DMS53 treated with DMSO at 0.1 percent for 48 hours (cell line): ENCODE data around the gene COA5.
"Not testable (repeated sequence)": the region's sequence is repeated elsewhere in the genome, so short reads cannot be mapped to it uniquely, and the experiment has no call there.

Experiments
- DNase-seq: peaks from one replicate; lab custom pipeline; 2025; ENCODE audit not compliant: unreplicated experiment; lab: John Stamatoyannopoulos, UW

The COA5 gene

GRCh38 chr2:98607104-98607503, 1.2 kb downstream of the COA5 start:
- no peak for DNase-seq

DNA sequence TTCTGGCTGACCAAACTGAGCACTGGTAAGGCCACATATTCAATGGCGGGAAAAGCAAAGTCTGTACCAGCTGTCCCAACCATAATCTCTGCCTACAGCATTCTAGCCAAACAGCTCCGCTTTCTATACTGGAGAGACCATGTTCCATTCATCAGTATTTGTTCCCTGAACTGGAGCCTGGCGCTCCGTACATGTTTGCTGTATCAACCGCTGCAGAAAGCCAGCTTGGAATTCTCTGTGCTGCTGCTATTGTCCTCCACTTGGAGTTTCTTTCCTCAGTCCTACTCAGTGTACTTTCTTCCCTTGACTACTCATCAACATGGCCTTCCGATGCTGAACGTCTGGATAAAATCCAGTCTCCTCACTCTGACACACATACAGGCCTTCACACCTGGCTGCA, 1.9 kb downstream of the COA5 start:
- no peak for DNase-seq

- DNase-seq, result no peak
Observed at GRCh38 chr2:98605076-98605475, 3.2 kb downstream of the COA5 start.

- no peak for DNase-seq
Observed at GRCh38 chr2:98604547-98604946, 3.8 kb downstream of the COA5 start.

GRCh38 chr2:98601532-98602132, 6.7 kb downstream of the COA5 start:
- peak; percentile 76 for DNase-seq

- peak; percentile 62 for DNase-seq
Observed at GRCh38 chr2:98598781-98599428, 9.4 kb downstream of the COA5 start.

GRCh38 chr2:98594665-98595064, 13.6 kb downstream of the COA5 start:
- DNase-seq, result not testable (repeated sequence)

DNA sequence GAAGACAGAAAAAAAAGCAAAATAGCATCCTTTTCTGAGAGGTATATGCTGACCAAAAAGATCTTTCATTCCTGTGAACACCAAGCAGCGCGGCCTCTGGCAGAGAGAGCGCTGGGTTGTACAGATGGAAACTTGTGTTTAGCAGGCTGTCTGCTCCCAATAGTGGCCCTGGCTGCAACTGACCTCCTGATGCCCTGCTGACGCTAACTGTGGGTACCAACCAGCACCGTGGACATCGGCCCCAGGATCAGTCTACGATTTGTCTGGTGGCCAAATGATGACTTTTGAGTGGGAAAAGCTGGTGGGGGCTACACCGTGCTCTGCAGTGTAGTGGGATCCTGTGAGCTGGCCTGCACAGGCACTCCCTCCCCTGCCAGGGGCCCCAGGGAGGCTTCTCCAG, 15.7 kb downstream of the COA5 start:
- DNase-seq, result no peak

GRCh38 chr2:98589489-98589888, 18.8 kb downstream of the COA5 start:
- no peak for DNase-seq

DNA sequence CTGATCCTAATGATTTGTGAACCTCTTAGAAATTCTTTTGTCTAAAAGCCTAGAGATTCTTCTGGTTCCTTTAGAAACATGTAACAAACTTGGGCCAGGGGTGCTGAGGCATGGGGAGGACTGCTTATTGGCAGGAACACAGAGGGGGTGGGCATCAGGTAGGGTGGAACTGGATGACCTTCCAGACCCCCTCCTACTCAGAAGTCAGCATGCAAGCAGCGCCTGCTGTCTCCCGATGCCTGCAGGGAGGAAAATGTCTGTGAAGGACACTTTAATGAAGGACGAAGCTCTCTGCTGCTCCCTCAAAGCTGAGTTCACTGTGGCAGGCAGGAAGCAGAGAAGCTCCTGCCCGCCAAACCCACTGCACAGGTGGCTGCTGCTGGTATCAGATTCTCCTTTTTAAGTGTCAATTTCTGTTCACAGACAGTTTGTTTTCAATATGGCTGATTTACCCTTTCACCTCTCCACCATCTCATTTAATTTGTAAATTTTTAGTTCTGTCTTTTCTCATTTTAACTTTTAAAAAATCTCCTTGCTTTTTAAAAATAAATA, 19.4 kb downstream of the COA5 start:
- DNase-seq, result no peak

DNA sequence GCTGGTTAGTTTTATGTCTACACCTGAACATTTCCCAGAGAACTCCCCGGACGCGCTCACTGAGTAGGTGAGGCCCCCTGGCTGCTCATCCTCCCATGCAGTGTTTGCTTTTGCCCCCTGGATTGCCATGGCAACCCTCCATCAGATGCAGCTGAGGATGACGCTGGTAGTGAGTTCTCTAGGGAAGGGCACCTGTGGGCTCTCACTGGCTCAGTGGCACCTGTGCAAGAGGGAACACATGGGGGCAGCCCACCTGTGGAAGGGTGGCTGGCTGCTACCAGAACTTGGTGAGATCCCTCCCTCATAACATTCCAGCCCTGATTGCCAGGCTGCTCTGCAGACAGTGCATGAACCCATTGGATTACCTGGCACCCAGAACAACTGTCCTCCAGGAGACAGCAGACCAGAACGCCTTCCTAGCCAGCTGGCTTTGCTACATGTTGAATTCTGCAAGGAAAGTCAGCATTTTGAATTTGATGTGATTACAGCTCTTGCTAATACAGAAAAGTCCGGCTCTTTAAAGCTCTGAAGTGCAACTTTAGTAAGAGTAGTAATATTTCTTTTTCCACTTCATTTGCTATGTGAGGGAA, 21.7 kb downstream of the COA5 start:
- no peak for DNase-seq

GRCh38 chr2:98585386-98585785, 22.9 kb downstream of the COA5 start:
- DNase-seq, result no peak

DNA sequence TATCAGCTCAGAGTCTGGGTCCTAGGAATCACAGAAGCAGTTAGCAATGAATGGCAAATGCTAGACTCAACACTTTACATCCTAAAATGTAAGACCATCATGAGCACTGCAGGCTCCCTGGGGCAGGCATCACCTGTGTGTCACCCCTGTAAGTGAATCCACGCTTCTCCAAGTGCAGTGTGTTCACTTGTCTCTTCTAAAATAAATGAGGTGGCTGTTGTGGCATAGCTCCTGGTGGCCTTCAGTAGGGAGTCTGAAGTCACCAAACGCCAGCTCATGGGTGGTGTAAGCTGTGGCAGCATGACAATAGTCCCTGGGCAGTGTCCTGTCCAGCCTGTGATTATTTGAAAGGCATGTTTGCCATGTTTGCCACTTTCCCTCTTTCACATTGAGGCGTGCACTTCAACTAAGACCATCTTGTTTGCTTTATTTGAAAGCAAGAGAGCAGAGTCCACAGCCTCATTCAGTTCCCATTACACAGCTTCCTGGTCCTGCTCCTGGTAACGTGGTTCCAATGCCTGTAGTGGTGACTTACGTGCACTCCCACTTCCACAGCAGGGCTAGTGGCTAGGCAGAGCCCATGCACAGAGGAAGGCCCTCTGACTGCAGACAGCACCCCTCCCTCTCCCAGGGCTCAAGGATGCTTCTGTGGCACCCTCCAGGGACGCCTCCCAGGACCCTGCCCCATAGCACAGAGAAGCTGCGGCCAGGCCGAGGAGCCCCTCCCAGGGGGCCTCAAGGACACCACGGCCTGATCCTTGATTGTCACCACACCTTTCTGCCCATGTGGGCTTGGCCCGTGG, 24.3 kb downstream of the COA5 start:
- peak; percentile 98 for DNase-seq

DNA sequence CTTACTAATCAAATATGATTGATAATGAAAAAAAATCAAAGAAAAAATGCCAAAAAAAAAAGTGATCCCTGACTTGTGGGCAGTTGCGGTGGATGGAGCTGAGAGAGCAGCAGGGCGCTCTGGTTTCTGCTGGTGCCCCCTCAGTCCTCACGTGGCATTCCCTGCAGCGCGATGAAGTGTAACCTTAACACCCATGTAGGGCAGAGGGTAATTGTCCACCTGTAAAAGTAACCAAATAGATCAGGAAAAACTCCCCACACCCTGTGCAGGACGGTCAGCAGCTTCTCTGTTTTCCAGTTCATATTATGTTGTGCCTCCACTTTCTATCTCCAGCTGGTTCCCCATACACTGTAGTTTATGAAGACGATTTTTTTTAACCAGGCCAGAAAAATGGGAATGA, 25.0 kb downstream of the COA5 start:
- DNase-seq, result no peak

DNA sequence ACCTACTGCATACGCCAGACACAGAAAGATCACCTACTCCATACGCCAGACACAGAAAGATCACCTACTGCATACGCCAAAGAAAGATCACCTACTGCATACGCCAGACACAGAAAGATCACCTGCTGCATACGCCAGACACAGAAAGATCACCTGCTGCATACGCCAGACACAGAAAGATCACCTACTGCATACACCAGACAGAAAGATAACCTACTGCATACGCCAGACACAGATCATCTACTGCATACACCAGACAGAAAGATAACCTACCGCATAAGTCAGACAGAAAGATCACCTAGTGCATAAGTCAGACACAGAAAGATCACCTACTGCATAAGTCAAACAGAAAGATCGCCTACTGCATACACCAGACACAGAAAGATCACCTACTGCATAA, 25.8 kb downstream of the COA5 start:
- DNase-seq, result no peak

- no peak for DNase-seq
Observed at GRCh38 chr2:98580656-98581284, 27.5 kb downstream of the COA5 start.

- DNase-seq, result no peak
Observed at GRCh38 chr2:98579926-98580325, 28.4 kb downstream of the COA5 start.

- no peak for DNase-seq
Observed at GRCh38 chr2:98578231-98578630, 30.1 kb downstream of the COA5 start.

GRCh38 chr2:98577313-98577712, 31.0 kb downstream of the COA5 start:
- no peak for DNase-seq

DNA sequence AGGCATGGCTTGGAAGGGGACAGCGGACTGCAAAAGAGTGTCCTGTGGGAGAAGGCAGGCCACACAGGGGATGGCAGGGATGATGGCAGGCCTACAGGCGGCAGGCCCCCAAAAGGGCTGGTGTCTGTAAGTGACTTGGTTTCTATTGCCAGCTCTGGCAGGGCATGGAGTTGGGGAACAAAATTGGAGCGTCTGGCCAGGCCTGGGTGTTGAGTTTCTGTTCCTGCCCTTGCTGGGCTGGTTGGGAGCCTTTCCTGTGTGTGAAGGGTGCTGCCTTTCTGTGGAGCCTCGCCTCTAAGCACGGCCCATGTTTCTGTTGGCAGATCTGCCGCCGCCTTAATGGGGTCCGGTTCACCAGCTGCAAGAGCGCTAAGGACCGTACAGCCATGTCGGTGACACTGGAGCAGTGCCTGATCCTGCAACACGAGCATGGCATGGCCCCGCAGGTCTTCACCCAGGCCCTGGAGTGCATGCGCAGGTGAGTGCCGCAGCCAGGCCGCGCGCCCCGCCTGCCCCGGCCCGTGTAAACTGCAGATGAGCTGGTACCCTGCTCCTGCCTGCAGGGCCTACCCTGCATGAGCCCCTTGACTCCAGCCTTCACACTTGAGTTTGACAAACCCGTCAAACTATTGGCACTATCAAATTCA, 31.5 kb downstream of the COA5 start:
- DNase-seq, result no peak

DNA sequence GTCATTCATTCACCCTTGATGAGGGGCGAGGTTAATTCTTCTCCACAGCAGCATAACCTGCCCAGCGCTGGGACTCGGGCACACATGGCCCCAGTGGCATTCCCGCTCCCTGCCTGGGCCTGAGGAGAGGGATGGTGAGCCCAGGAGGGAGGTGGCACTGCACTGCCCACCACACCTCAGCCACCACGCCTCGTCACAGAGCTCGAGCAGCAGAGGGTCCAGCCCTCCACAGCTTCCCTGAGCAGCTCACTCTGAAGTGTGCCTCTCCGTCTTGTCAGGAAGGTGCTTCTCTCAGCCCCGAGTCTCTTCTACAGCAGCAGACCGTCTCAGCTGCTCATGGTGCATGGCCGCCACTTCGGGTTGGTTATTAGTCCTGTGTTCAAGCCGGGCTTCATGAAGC, 34.9 kb downstream of the COA5 start:
- no peak for DNase-seq
